HUDEP-2 (cell line): Measurements from ENCODE around the gene STXBP5L.
"Not testable (repeated sequence)": the region's sequence is repeated elsewhere in the genome, so short reads cannot be mapped to it uniquely, and the experiment has no call there.

Experiments used
- DNase-seq, 76 experiments: peaks; one replicate each; lab custom pipeline; 2025; ENCODE audit not compliant: unreplicated experiment in 76 of 76; lab: John Stamatoyannopoulos, UW

Gene STXBP5L

GRCh38 chr3:120988994-120989393 lies 81.0 kb downstream of the STXBP5L start:
- DNase-seq = no peak

DNA sequence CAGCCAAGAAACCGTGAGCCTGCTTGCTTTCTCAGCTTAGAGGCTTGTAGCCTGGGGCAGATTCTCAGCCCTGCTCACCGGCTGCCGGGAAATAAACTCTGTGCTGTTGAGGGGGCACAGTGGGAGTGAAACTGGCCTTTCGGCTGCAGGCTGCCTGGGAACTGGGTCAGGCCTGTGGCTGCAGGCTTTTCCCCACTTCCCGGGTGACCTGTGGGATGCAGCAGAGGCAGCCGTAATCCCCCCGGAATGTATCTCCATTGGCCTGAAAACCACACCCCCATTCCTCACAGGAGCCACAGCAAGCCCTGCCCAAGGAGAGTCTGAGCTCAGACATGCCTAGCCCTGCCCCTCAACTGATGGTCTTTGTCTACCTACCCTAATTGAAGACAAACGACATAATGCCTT lies 110.9 kb downstream of the STXBP5L start:
- DNase-seq = no peak

DNA sequence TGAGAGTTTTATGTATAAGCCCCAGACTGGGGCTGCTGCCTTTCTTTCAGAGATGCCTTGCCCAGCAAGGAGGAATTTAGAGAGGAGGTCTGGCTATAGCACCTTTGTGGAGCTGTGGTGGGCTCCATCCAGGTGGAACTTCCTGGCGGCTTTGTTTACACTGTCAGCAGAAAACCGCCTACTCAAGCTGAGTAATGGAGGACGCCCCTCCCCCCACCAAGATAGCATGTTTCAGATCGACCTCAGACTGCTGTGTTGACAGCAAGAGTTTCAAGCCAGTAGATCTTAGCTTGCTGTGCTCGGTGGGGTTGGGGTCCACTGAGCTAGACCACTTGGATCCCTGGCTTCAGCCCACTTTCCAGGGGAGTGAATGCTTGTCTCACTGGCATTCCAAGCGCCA lies 155.6 kb downstream of the STXBP5L start:
- DNase-seq = no peak

DNA sequence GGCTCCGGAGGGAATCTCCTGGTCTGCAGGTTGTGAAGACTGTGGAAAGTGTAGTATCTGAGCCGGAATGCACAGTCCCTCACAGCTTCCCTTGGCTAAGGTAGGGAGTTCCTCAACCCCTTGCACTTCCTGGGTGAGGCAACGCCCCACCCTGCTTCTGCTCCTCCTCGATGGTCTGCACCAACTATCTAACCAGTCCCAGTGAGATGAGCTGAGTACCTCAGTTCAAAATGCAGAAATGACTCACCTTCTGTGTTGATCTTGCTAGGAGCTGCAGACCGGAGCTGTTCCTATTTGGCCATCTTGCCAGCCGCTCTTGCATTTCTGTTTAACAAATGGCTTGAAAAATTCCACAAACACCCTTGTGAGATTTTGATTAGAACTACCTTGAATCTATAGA lies 156.1 kb downstream of the STXBP5L start:
- DNase-seq = no peak

DNA sequence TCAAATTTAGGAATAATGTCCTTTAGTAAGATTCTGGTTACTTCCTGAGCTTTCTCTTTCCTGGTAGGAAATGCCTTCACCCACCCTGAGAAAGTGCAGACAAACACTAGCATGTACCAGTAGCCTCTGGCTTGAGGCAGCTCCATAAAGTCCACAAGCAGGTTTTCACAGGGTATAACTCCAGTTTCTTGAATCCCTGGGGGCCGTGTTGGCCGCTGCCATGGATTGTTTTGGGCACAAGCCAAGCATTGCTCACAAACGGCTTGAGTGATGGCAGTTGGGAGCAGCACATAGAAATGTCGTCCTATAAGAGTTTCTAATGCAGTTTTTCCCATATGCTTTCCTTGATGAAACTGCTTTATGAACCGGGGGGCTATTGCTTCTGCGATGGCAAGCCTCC lies 164.1 kb downstream of the STXBP5L start:
- no peak for DNase-seq

DNA sequence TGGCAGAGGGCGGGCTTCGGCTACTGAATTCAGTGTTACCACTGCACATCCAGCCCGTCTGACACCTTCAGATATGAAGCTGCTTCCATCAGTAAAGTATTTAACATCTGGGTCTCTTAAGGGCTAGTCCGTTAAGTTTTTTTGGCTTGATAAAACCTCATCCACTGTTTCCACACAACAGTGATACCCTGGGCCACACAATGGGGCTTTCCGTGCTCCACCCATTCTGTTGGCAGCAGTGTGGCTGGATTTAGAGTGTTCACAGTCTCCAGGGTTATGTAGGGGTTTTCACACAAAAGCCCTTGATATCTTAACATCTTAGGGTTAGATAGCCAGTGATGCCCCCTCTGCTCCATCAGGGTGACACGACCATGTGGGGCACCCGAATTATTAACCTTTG lies 165.0 kb downstream of the STXBP5L start:
- DNase-seq = no peak

GRCh38 chr3:121075191-121075590 lies 167.2 kb downstream of the STXBP5L start:
- no peak for DNase-seq

- DNase-seq = not testable (repeated sequence)
These were observed 170.5 kb downstream of the STXBP5L start for GRCh38 chr3:121078378-121079101.

GRCh38 chr3:121096953-121097352 lies 188.9 kb downstream of the STXBP5L start:
- DNase-seq = no peak

DNA sequence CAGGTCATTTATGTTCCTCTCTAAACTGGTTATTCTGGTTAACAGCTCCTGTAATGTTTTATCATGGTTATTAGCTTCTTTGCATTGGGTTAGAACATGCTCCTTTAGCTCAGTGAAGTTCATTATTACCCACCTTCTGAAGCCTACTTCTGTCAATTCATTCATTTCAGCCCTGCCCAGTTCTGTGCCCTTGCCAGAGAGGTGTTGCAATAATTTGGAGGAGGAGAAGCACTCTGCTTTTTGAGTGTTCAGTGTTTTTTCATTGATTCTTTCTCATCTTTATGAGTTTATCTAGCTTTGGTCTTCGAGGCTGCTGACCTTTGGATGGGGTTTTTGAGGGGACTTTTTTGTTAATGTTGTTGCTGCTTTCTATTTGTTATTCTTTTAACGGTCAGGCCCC lies 203.1 kb downstream of the STXBP5L start:
- not testable (repeated sequence) for DNase-seq

GRCh38 chr3:121111914-121112612 lies 204.1 kb downstream of the STXBP5L start:
- no peak for DNase-seq

- DNase-seq = no peak
These were observed 218.2 kb downstream of the STXBP5L start for GRCh38 chr3:121126033-121126706.

GRCh38 chr3:121126707-121127035 lies 218.7 kb downstream of the STXBP5L start:
- no peak for DNase-seq

- no peak for DNase-seq
These were observed 244.6 kb downstream of the STXBP5L start for GRCh38 chr3:121152573-121152972.

GRCh38 chr3:121153851-121154250 lies 245.8 kb downstream of the STXBP5L start:
- no peak for DNase-seq

DNA sequence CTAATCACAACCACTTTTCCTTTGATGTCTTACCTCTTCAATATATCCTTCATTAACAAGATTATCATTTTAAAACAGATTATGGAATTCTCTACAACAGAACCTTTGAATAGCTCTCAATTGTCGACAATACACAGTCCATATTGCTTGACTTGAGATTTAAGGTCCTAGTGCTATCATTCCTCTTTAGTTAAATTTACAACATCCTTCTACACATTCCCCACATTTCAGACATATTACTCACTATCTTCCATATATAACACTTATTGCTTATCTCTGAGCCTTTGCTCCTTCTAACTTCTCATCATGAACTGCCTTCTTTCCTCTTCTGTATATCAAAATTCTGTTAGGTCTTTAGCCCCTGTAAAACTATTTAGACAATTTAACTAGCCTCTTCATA lies 247.0 kb downstream of the STXBP5L start:
- no peak for DNase-seq

DNA sequence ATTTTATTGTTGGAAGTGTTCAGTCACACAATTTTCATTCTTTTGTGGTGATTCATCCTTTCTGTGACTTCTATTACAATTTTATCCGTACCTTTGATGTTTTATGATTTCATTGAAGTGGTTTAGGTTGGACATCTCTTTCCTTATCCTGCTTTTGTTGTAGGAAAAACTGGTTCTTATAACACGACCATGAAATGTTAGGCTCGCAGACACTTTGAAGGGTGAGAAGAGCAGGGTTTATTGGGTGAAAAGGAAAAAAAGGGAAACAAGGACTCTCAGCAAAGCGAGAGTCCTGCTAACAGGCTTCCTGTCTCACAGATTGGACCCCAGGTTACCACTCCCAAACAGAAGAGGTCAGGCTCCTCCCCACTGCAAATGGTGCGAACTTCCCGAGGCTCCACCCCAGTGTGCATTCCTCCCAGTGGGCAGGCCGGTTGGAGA lies 257.4 kb downstream of the STXBP5L start:
- DNase-seq = no peak

- peak in 46 of 76 experiments; percentile 0 to 69 (median 14) for DNase-seq
These were observed 259.6 kb downstream of the STXBP5L start for GRCh38 chr3:121167374-121168139.

DNA sequence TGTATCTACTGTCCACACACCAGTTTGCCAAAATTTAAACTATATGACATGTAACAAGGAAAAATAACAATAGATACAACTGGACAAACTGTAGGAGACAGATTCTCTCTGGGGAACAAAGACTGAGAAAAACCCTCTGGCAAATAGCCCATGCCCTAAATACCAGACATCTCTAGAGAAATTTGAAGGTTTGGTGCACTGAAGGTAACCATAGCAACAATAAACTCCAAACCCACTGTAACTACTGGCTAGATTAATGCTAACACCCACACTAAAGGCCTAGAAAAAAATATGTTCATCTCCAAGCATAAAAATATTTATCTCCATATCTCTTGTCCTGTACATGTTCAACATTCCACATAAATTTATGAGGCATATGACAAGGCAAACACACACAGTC lies 267.1 kb downstream of the STXBP5L start:
- DNase-seq = no peak

DNA sequence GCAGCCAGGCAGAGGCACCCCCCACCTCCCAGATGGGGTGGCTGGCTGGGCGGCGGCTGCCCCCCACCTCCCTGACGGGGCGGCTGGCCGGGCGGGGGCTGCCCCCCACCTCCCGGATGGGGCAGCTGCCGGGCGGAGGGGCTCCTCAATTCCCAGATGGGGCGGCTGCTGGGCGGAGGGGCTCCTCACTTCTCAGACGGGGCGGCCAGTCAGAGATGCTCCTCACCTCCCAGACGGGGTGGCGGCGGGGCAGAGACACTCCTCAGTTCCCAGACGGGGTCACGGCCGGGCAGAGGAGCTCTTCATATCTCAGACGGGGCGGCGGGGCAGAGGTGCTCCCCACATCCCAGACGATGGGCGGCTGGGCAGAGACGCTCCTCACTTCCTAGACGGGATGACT lies 282.6 kb downstream of the STXBP5L start:
- DNase-seq = not testable (repeated sequence)

- DNase-seq = no peak
These were observed 294.6 kb downstream of the STXBP5L start for GRCh38 chr3:121202573-121202972.
